ENCODE results near the gene MASP1.

Gene MASP1

DNA sequence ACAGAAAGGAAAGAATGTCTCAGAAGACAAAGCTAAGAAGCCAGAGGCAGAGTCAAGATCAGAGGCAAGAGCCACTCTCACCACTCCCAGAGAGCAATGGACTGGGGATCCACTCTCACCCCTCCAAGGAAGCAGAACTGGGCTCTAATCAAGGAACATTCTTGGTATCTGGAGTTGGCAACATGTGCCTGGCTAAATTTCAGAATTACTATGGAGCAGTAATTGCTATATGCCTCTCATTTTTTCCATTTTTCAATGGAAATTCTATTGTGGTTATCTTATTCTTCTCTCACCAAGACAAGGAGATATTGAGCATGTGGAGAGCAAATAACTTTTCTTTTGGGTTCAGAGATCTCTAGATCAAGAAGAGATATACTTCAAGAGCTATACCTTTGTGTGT lies 22.1 kb downstream of the MASP1 start:
- TF ChIP-seq, protein P1, sequence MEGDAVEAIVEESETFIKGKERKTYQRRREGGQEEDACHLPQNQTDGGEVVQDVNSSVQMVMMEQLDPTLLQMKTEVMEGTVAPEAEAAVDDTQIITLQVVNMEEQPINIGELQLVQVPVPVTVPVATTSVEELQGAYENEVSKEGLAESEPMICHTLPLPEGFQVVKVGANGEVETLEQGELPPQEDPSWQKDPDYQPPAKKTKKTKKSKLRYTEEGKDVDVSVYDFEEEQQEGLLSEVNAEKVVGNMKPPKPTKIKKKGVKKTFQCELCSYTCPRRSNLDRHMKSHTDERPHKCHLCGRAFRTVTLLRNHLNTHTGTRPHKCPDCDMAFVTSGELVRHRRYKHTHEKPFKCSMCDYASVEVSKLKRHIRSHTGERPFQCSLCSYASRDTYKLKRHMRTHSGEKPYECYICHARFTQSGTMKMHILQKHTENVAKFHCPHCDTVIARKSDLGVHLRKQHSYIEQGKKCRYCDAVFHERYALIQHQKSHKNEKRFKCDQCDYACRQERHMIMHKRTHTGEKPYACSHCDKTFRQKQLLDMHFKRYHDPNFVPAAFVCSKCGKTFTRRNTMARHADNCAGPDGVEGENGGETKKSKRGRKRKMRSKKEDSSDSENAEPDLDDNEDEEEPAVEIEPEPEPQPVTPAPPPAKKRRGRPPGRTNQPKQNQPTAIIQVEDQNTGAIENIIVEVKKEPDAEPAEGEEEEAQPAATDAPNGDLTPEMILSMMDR (IDR thresholded peaks at IDR 0.05; ENCODE audit: extremely low read depth, insufficient read depth, missing control alignments) = no peak
- in situ Hi-C loops (cut with MboI; ENCODE audit: low pct_unique_long_range_greater_than_20kb, low sequenced_read_pairs, unreplicated experiment) = no loop called here
- no peak for DNase-seq (ENCODE audit: low spot score)

DNA sequence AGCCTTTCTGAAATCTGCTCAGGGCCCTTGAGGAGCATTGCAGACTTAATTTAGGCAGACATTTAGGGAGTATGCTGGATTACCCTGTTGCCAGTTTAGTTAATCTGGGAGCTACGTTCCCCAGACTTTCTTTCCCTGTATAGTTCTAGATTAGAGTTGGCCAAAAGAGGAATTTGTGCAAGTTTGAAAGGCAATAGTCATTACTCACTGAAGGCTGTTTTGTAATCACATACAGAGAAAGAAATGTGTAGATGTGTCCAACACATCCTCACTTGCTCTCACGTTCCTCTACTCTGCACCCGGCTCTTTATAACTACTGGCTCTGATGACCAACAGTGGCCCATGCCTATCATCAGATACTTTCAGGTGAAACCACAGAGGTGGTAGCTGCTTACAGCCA lies 24.2 kb downstream of the MASP1 start:
- TF ChIP-seq, protein P1 (IDR thresholded peaks at IDR 0.05; ENCODE audit: extremely low read depth, insufficient read depth, missing control alignments) = no peak
- no peak for DNase-seq (ENCODE audit: low spot score)
- in situ Hi-C loops (cut with MboI; ENCODE audit: low pct_unique_long_range_greater_than_20kb, low sequenced_read_pairs, unreplicated experiment) = no loop called here

DNA sequence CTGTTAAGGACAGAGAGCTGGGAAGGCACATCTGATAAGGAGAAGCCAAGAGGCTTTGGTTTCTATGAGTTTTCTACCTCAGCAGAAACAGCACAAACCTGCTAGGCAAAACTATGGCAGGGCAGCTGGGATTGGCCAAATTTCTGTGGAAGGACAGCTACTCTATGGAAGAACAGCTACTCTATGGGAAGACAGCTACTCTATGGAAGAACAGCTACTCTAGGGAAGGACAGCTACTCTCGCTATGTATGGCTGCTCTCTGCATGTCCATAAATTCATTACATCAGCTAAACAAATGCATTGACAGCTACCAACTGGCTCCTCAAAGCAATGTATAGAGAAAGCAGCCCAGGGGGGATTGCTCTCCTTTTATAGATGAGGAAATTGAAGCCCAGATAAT lies 24.8 kb downstream of the MASP1 start:
- TF ChIP-seq, protein P1 (IDR thresholded peaks at IDR 0.05; ENCODE audit: extremely low read depth, insufficient read depth, missing control alignments) = no peak
- in situ Hi-C loops (cut with MboI; ENCODE audit: low pct_unique_long_range_greater_than_20kb, low sequenced_read_pairs, unreplicated experiment) = no loop called here
- DNase-seq (ENCODE audit: low spot score) = no peak

DNA sequence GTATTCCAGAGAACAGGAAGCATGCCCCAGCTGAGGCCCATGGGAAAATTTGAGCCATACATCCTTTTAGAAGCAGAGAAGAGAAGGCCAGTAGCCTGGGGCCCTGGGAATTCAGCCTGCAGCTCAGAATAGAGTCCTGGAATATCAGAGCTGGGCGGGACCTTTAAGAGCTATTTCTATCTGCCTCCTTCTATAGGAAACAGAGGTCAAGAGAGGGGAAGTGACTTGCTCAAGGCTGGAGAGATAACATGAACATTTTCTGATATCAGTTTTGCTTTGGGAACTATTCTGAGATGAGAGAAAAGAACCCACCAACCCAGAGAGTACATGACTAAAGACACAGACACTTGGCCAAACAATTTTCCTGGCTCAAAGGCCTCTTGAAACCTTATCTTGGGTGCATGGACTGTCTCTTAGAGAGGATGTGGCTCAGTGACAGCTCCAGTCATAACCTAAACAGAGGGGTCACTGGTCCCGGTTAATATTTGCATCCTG lies 26.0 kb downstream of the MASP1 start:
- TF ChIP-seq, protein P1 (IDR thresholded peaks at IDR 0.05; ENCODE audit: extremely low read depth, insufficient read depth, missing control alignments) = no peak
- DNase-seq (ENCODE audit: low spot score) = no peak
- in situ Hi-C loops (cut with MboI; ENCODE audit: low pct_unique_long_range_greater_than_20kb, low sequenced_read_pairs, unreplicated experiment) = no loop called here

DNA sequence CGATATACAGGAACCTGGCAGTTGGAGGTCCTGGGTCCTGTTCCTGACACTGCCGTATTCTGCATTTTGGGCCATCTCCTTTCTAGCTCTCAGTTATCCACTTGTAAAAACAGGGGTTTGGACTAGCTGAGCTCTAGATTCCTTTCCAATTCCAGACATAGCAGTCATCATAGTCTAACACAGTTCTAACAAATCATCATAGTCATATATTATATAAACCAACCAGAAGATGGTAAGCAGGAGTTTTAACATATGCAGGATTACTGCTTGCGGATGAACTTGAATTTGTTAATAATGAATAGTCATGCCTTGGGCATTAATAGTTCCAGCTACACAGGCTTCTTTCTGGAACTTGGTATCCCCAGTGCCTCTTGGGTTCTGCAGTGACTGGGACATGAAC lies 26.6 kb downstream of the MASP1 start:
- in situ Hi-C loops (cut with MboI; ENCODE audit: low pct_unique_long_range_greater_than_20kb, low sequenced_read_pairs, unreplicated experiment) = no loop called here
- TF ChIP-seq, protein P1 (IDR thresholded peaks at IDR 0.05; ENCODE audit: extremely low read depth, insufficient read depth, missing control alignments) = no peak
- no peak for DNase-seq (ENCODE audit: low spot score)

DNA sequence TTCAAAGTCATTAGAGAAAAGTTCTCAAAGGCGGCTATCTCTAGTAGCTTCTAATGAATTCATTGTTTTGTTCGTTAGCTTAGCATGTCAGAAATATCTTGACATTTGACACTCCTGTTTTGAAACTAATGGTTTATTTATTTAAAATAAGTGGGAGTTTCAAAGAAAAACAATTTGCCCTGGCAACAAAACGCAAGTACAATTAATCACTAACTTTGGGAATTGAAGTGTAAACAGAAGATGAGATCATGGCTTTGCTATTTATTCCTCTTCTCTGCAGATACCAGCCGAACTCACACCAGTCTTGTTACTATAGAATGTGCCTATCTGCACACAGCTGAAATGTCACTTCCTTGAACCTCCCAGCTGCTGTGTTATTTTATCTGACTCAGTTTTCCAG lies 27.5 kb downstream of the MASP1 start:
- DNase-seq (ENCODE audit: low spot score) = no peak
- TF ChIP-seq, protein P1 (IDR thresholded peaks at IDR 0.05; ENCODE audit: extremely low read depth, insufficient read depth, missing control alignments) = no peak
- in situ Hi-C loops (cut with MboI; ENCODE audit: low pct_unique_long_range_greater_than_20kb, low sequenced_read_pairs, unreplicated experiment) = no loop called here

DNA sequence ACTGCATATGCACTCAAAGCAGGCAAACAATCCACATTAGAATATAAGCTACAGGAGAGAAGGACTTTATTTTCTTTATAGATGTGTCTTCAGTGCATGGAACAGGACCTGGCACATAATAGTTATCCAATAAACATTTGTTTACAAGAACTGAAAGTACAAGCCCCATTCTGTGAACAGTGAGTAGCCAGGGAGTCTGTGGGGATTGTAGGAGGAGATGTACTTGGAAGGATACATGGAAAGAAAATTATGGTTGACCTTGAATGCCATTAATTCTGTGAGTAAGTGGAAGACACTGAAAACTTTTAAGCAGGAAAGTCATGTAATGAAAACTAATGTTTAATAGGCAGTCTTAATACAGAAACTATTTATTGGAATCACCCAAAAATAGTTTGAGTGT lies 28.3 kb downstream of the MASP1 start:
- DNase-seq (ENCODE audit: low spot score) = no peak
- in situ Hi-C loops (cut with MboI; ENCODE audit: low pct_unique_long_range_greater_than_20kb, low sequenced_read_pairs, unreplicated experiment) = no loop called here
- TF ChIP-seq, protein P1 (IDR thresholded peaks at IDR 0.05; ENCODE audit: extremely low read depth, insufficient read depth, missing control alignments) = no peak
